ENCODE data around the gene FGF23.
"Not testable (repeated sequence)": the region's sequence is repeated elsewhere in the genome, so short reads cannot be mapped to it uniquely, and the experiment has no call there.

The FGF23 gene

GRCh38 chr12:4412056-4412455, 32.5 kb upstream of the FGF23 start:
- ChIA-PET CTCF (interaction anchor here (0.6 kb wide), 1 partner anchor 30 kb away, joined by 3 read pairs; no protein-coding TSS in a partner anchor), POLR2A (no interaction called here)
- no peak for DNase-seq (ENCODE audit: extremely low spot score)
- no peak for TF ChIP-seq L3MBTL2 (conservative IDR thresholded peaks at IDR 0.05)
- no peak for TF ChIP-seq ELF4 (IDR thresholded peaks at IDR 0.05)
- TF ChIP-seq FOXA1 (IDR thresholded peaks at IDR 0.05), result no peak
- no peak for TF ChIP-seq ARNT (IDR thresholded peaks at IDR 0.05)

GRCh38 chr12:4407136-4407535, 27.6 kb upstream of the FGF23 start:
- ChIA-PET POLR2A (no interaction called here), CTCF (interaction anchor here (0.6 kb wide), 1 partner anchor 23 kb away, joined by 6 read pairs; no protein-coding TSS in a partner anchor)
- no peak for DNase-seq (ENCODE audit: extremely low spot score)
- TF ChIP-seq FOXM1 (IDR thresholded peaks at IDR 0.05; ENCODE audit: borderline replicate concordance), result no peak
- no peak for TF ChIP-seq L3MBTL2 (conservative IDR thresholded peaks at IDR 0.05)

- DNase-seq (ENCODE audit: extremely low spot score); POLR2A ChIA-PET: not testable (repeated sequence)
- CTCF ChIA-PET, result interaction anchor here (1.1 kb wide), 1 partner anchor 17 kb away, joined by 5 read pairs; no protein-coding TSS in a partner anchor
Measured at GRCh38 chr12:4404877-4405637, 25.5 kb upstream of the FGF23 start.

GRCh38 chr12:4402996-4403395, 23.5 kb upstream of the FGF23 start:
- no peak for DNase-seq (ENCODE audit: extremely low spot score)
- POLR2A ChIA-PET, result no interaction called here
- CTCF ChIA-PET, result no interaction called here
- no peak for TF ChIP-seq TARDBP (IDR thresholded peaks at IDR 0.05)
- no peak for TF ChIP-seq PKNOX1 (IDR thresholded peaks at IDR 0.05)
- TF ChIP-seq LEF1 (IDR thresholded peaks at IDR 0.05; ENCODE audit: borderline replicate concordance), result no peak
- TF ChIP-seq ZNF384 (IDR thresholded peaks at IDR 0.05), result no peak

- POLR2A ChIA-PET, result no interaction called here
- DNase-seq (ENCODE audit: extremely low spot score), result no peak
- TF ChIP-seq FOXK2 (IDR thresholded peaks at IDR 0.05), result no peak
- no peak for TF ChIP-seq FOXM1 (IDR thresholded peaks at IDR 0.05; ENCODE audit: borderline replicate concordance)
- no peak for TF ChIP-seq PKNOX1 (IDR thresholded peaks at IDR 0.05)
- no peak for TF ChIP-seq FOXA1 (IDR thresholded peaks at IDR 0.05)
- no peak for TF ChIP-seq LEF1 (IDR thresholded peaks at IDR 0.05; ENCODE audit: borderline replicate concordance)
- no peak for TF ChIP-seq SUZ12 (IDR thresholded peaks at IDR 0.05)
- TF ChIP-seq TARDBP (IDR thresholded peaks at IDR 0.05), result no peak
- no peak for TF ChIP-seq L3MBTL2 (conservative IDR thresholded peaks at IDR 0.05)
- TF ChIP-seq SP1 (IDR thresholded peaks at IDR 0.05), result no peak
- no peak for TF ChIP-seq ELF4 (IDR thresholded peaks at IDR 0.05)
- no peak for TF ChIP-seq HDGF (IDR thresholded peaks at IDR 0.05; ENCODE audit: borderline replicate concordance)
- TF ChIP-seq CTBP1 (IDR thresholded peaks at IDR 0.05; ENCODE audit: borderline replicate concordance), result no peak
- TF ChIP-seq BHLHE40 (IDR thresholded peaks at IDR 0.05; ENCODE audit: borderline replicate concordance), result no peak
- TF ChIP-seq ZNF384 (IDR thresholded peaks at IDR 0.05), result no peak
- TF ChIP-seq NFRKB (IDR thresholded peaks at IDR 0.05), result no peak
- CTCF ChIA-PET, result no interaction called here
Measured at GRCh38 chr12:4401117-4401516, 21.6 kb upstream of the FGF23 start.

GRCh38 chr12:4395818-4396217, 16.3 kb upstream of the FGF23 start:
- CTCF ChIA-PET, result no interaction called here
- DNase-seq (ENCODE audit: extremely low spot score), result no peak
- no peak for TF ChIP-seq SUZ12 (IDR thresholded peaks at IDR 0.05)
- no peak for TF ChIP-seq L3MBTL2 (conservative IDR thresholded peaks at IDR 0.05)
- 0 out of 2 replicates have a peak, but pooled peaks have one; percentile 5 for TF ChIP-seq PKNOX1 (IDR thresholded peaks at IDR 0.05)
- TF ChIP-seq ELF4 (IDR thresholded peaks at IDR 0.05), result no peak
- POLR2A ChIA-PET, result no interaction called here

- ChIA-PET CTCF (no interaction called here), POLR2A (no interaction called here)
- TF ChIP-seq ELF4 (IDR thresholded peaks at IDR 0.05), result no peak
- no peak for TF ChIP-seq PKNOX1 (IDR thresholded peaks at IDR 0.05)
- TF ChIP-seq FOXK2 (IDR thresholded peaks at IDR 0.05), result no peak
- TF ChIP-seq TARDBP (IDR thresholded peaks at IDR 0.05), result no peak
- no peak for TF ChIP-seq SP1 (IDR thresholded peaks at IDR 0.05)
- no peak for TF ChIP-seq NFRKB (IDR thresholded peaks at IDR 0.05)
- no peak for TF ChIP-seq FOXA1 (IDR thresholded peaks at IDR 0.05)
- no peak for TF ChIP-seq CTBP1 (IDR thresholded peaks at IDR 0.05; ENCODE audit: borderline replicate concordance)
- TF ChIP-seq ZNF384 (IDR thresholded peaks at IDR 0.05), result no peak
- TF ChIP-seq BHLHE40 (IDR thresholded peaks at IDR 0.05; ENCODE audit: borderline replicate concordance), result no peak
- TF ChIP-seq HDGF (IDR thresholded peaks at IDR 0.05; ENCODE audit: borderline replicate concordance), result no peak
Measured at GRCh38 chr12:4393211-4393610, 13.7 kb upstream of the FGF23 start.

More at GRCh38 chr12:4393211-4393610, 13.7 kb upstream of the FGF23 start:
- no peak for DNase-seq (ENCODE audit: extremely low spot score)
